Ishikawa (cell line): ENCODE data around the gene EPB41L2.

Source experiments
- CEBPB ChIP-seq: IDR thresholded peaks from 2 replicates; pipeline ENCODE4 v1.6.1; 2012
- CREB1 ChIP-seq: IDR thresholded peaks from 2 replicates; pipeline ENCODE4 v1.6.1; 2012; ENCODE audit warnings: low read depth
- EGR1 ChIP-seq: IDR thresholded peaks from 2 replicates; pipeline ENCODE4 v1.6.1; 2012
- EP300 ChIP-seq: IDR thresholded peaks from 2 replicates; pipeline ENCODE4 v1.6.1; 2012; ENCODE audit warnings: borderline replicate concordance
- FOXM1 ChIP-seq: IDR thresholded peaks from 2 replicates; pipeline ENCODE4 v1.6.1; 2012; ENCODE audit warnings: low read depth, borderline replicate concordance
- MAX ChIP-seq: IDR thresholded peaks from 2 replicates; pipeline ENCODE4 v1.6.1; 2012
- NFIC ChIP-seq: IDR thresholded peaks from 2 replicates; pipeline ENCODE4 v1.6.1; 2012
- RAD21 ChIP-seq: IDR thresholded peaks from 2 replicates; pipeline ENCODE4 v1.6.1; 2012; ENCODE audit warnings: low read depth
- REST ChIP-seq: IDR thresholded peaks from 2 replicates; pipeline ENCODE4 v1.6.1; 2012; ENCODE audit warnings: low read depth, mild to moderate bottlenecking
- TAF1 ChIP-seq: IDR thresholded peaks from 2 replicates; pipeline ENCODE4 v1.6.1; 2012; ENCODE audit warnings: low read depth, mild to moderate bottlenecking
- TCF12 ChIP-seq: IDR thresholded peaks from 2 replicates; pipeline ENCODE4 v1.6.1; 2012; ENCODE audit warnings: low read depth
- TEAD4 ChIP-seq: IDR thresholded peaks from 2 replicates; pipeline ENCODE4 v1.6.1; 2012
- USF1 ChIP-seq: IDR thresholded peaks from 2 replicates; pipeline ENCODE4 v1.6.1; 2012
- YY1 ChIP-seq: IDR thresholded peaks from 2 replicates; pipeline ENCODE4 v1.6.1; 2012; ENCODE audit warnings: low read depth
- ZBTB7A ChIP-seq: IDR thresholded peaks from 2 replicates; pipeline ENCODE4 v1.6.1; 2012; ENCODE audit warnings: low read depth

EPB41L2 gene

DNA sequence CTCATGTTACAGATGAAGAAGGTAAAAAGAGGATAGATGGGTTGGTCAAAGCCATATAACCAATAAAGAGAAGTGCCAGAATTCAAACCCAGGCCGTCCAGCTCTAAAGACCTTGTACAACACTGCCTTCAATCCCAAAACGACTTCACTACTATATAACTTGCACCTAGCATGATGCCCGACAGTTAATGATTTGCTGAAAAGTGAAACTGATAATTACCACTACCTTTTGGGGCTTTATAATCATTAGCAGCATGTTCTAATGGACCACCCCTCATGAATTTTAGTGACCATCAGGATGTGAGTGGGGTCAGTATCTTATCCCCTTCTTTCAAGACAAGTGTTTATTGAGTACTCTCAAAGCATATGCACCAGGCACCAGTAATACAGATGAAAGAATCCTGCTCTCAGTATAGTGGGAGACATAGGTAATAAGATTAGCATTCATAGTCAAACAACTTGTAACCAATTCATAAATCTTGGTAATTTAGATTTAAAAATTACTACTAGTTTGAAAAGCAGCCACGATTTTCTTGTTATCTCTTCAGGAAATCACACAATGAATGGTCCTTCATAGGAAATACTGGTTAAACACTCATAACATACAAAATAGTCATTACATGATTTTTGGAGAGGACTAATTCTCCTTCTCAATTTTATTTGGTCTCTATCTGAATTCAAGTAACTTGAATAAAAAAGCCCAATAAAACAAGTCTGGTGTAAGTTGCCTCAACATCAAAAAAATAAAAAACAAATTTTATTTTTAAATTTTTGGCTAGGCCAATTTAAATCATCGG is 98.0 kb downstream of the EPB41L2 start:
- TF ChIP-seq USF1 (no peak), EGR1 (no peak), TEAD4 (no peak), TAF1 (no peak), CREB1 (no peak), REST (no peak), ZBTB7A (no peak), NFIC (no peak), EP300 (no peak), YY1 (no peak)

GRCh38 chr6:130964289-130964688 is 98.8 kb downstream of the EPB41L2 start:
- TF ChIP-seq EGR1: no peak
- TF ChIP-seq NFIC: no peak
- no peak for TF ChIP-seq MAX
- no peak for TF ChIP-seq CREB1
- no peak for TF ChIP-seq REST
- no peak for TF ChIP-seq USF1
- no peak for TF ChIP-seq ZBTB7A
- TF ChIP-seq TEAD4: no peak
- no peak for TF ChIP-seq YY1

DNA sequence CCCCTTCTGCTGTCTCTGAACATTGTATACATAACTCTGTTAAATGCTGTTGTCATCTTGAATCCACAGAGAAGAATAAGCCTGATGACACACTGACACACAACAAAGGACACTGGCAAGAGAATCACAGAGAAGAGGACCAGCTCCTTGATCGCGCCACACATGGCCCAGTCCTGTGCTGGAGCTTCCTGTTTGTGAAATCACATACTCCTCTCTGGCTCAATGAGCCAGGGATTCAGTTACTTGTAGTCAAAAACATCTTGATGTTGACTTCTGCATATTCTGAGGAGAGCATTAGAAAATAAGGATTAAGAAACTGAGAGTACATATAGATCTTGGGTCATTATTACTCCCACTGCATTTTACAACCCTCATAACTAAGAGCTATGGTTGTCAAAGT is 100.1 kb downstream of the EPB41L2 start:
- TF ChIP-seq FOXM1 (no peak), REST (no peak), CREB1 (no peak), RAD21 (no peak), USF1 (no peak), NFIC (no peak), MAX (no peak), ZBTB7A (no peak), YY1 (no peak), TEAD4 (no peak), EP300 (no peak), TCF12 (no peak), TAF1 (no peak), CEBPB (no peak), EGR1 (no peak)

GRCh38 chr6:130961148-130961547 is 101.9 kb downstream of the EPB41L2 start:
- no peak for TF ChIP-seq FOXM1
- no peak for TF ChIP-seq ZBTB7A
- no peak for TF ChIP-seq CEBPB
- no peak for TF ChIP-seq MAX
- no peak for TF ChIP-seq TEAD4
- no peak for TF ChIP-seq TCF12
- TF ChIP-seq TAF1: no peak
- no peak for TF ChIP-seq CREB1
